ENCODE results near the gene OR5I1.

Gene OR5I1

GRCh38 chr11:55967914-55968313, 31.7 kb upstream of the OR5I1 start:
- H3K9ac ChIP-seq (ENCODE audit: low read length), result no peak overlapping the region
- TF ChIP-seq EZH2 (optimal IDR thresholded peaks at IDR 0.05; ENCODE audit: low read depth, low read length) (no peak), EZH2phosphoT487 (IDR thresholded peaks at IDR 0.05; ENCODE audit: low read length) (no peak)
- no peaks in the 10 kb centered on the region for H3K27me3 ChIP-seq (replicated peaks; ENCODE audit: insufficient read depth, low read length)
- H3K4me2 ChIP-seq (ENCODE audit: low read depth, low read length), result no peak overlapping the region
- no peak overlapping the region for H2AFZ ChIP-seq (ENCODE audit: low read length)
- no peak for DNase-seq
- H3K4me1 ChIP-seq (ENCODE audit: low read length), result no peaks in the 10 kb centered on the region
- H3F3A ChIP-seq (ENCODE audit: insufficient read depth, low read length), result no peaks in the 10 kb centered on the region
- H3K79me2 ChIP-seq (ENCODE audit: low read length), result no peaks in the 10 kb centered on the region
- H3K4me3 ChIP-seq (ENCODE audit: low read length), result no peak overlapping the region
- H3K9me3 ChIP-seq (replicated peaks; ENCODE audit: insufficient read depth, low read length), result no peaks in the 10 kb centered on the region
- no peaks in the 10 kb centered on the region for H3K36me3 ChIP-seq (replicated peaks; ENCODE audit: insufficient read depth, low read length)
- no peak overlapping the region for H3K27ac ChIP-seq (ENCODE audit: low read length)
- H3K9me2 ChIP-seq (replicated peaks; ENCODE audit: insufficient read depth, low read length), result no peaks in the 10 kb centered on the region
- no peaks in the 10 kb centered on the region for H4K20me1 ChIP-seq (ENCODE audit: insufficient read depth, low read length)

- Histone ChIP-seq H3K9me2 (replicated peaks; ENCODE audit: insufficient read depth, low read length) (no peaks in the 10 kb centered on the region), H3K4me1 (ENCODE audit: low read length) (no peaks in the 10 kb centered on the region), H3F3A (ENCODE audit: insufficient read depth, low read length) (no peaks in the 10 kb centered on the region), H3K79me2 (ENCODE audit: low read length) (no peaks in the 10 kb centered on the region), H3K4me3 (ENCODE audit: low read length) (no peak overlapping the region), H3K36me3 (replicated peaks; ENCODE audit: insufficient read depth, low read length) (no peaks in the 10 kb centered on the region), H3K9ac (ENCODE audit: low read length) (no peak overlapping the region), H3K27ac (ENCODE audit: low read length) (no peak overlapping the region), H2AFZ (ENCODE audit: low read length) (no peak overlapping the region), H3K4me2 (ENCODE audit: low read depth, low read length) (no peak overlapping the region), H3K9me3 (replicated peaks; ENCODE audit: insufficient read depth, low read length) (no peaks in the 10 kb centered on the region), H4K20me1 (ENCODE audit: insufficient read depth, low read length) (no peaks in the 10 kb centered on the region), H3K27me3 (replicated peaks; ENCODE audit: insufficient read depth, low read length) (no peaks in the 10 kb centered on the region)
- TF ChIP-seq EZH2phosphoT487 (IDR thresholded peaks at IDR 0.05; ENCODE audit: low read length), result no peak
- no peak for TF ChIP-seq CTCF (IDR thresholded peaks at IDR 0.05; ENCODE audit: low read length)
- TF ChIP-seq EZH2 (optimal IDR thresholded peaks at IDR 0.05; ENCODE audit: low read depth, low read length), result no peak
- no peak for DNase-seq
Observed at GRCh38 chr11:55966391-55966790, 30.2 kb upstream of the OR5I1 start.

- no peak for DNase-seq
- TF ChIP-seq CTCF (IDR thresholded peaks at IDR 0.05; ENCODE audit: low read length) (no peak), EZH2phosphoT487 (IDR thresholded peaks at IDR 0.05; ENCODE audit: low read length) (no peak), EZH2 (optimal IDR thresholded peaks at IDR 0.05; ENCODE audit: low read depth, low read length) (no peak)
- no peak overlapping the region for H2AFZ ChIP-seq (ENCODE audit: low read length)
Observed at GRCh38 chr11:55956521-55956920, 20.3 kb upstream of the OR5I1 start.

GRCh38 chr11:55949330-55949729, 13.1 kb upstream of the OR5I1 start:
- H3K9me2 ChIP-seq (replicated peaks; ENCODE audit: insufficient read depth, low read length), result no peaks in the 10 kb centered on the region
- no peak for DNase-seq
- H3K9ac ChIP-seq (ENCODE audit: low read length), result no peak overlapping the region
- H3K4me3 ChIP-seq (ENCODE audit: low read length), result no peak overlapping the region
- H3F3A ChIP-seq (ENCODE audit: insufficient read depth, low read length), result no peaks in the 10 kb centered on the region
- no peaks in the 10 kb centered on the region for H3K4me1 ChIP-seq (ENCODE audit: low read length)
- H3K27ac ChIP-seq (ENCODE audit: low read length), result no peak overlapping the region
- H3K27me3 ChIP-seq (replicated peaks; ENCODE audit: insufficient read depth, low read length), result no peaks in the 10 kb centered on the region
- H3K79me2 ChIP-seq (ENCODE audit: low read length), result no peaks in the 10 kb centered on the region
- TF ChIP-seq EZH2phosphoT487 (IDR thresholded peaks at IDR 0.05; ENCODE audit: low read length), result no peak
- TF ChIP-seq CTCF (IDR thresholded peaks at IDR 0.05; ENCODE audit: low read length), result no peak
- no peaks in the 10 kb centered on the region for H3K36me3 ChIP-seq (replicated peaks; ENCODE audit: insufficient read depth, low read length)
- H4K20me1 ChIP-seq (ENCODE audit: insufficient read depth, low read length), result no peaks in the 10 kb centered on the region
- no peaks in the 10 kb centered on the region for H3K9me3 ChIP-seq (replicated peaks; ENCODE audit: insufficient read depth, low read length)
- no peak overlapping the region for H2AFZ ChIP-seq (ENCODE audit: low read length)
- H3K4me2 ChIP-seq (ENCODE audit: low read depth, low read length), result no peak overlapping the region

More at GRCh38 chr11:55956521-55956920, 20.3 kb upstream of the OR5I1 start:
- Histone ChIP-seq H3K4me2 (ENCODE audit: low read depth, low read length) (no peak overlapping the region), H3K4me3 (ENCODE audit: low read length) (no peak overlapping the region), H3K36me3 (replicated peaks; ENCODE audit: insufficient read depth, low read length) (no peaks in the 10 kb centered on the region), H3K4me1 (ENCODE audit: low read length) (no peaks in the 10 kb centered on the region), H3K9ac (ENCODE audit: low read length) (no peak overlapping the region), H3F3A (ENCODE audit: insufficient read depth, low read length) (no peaks in the 10 kb centered on the region), H3K27me3 (replicated peaks; ENCODE audit: insufficient read depth, low read length) (no peaks in the 10 kb centered on the region), H3K9me2 (replicated peaks; ENCODE audit: insufficient read depth, low read length) (no peaks in the 10 kb centered on the region), H3K27ac (ENCODE audit: low read length) (no peak overlapping the region), H3K9me3 (replicated peaks; ENCODE audit: insufficient read depth, low read length) (no peaks in the 10 kb centered on the region), H3K79me2 (ENCODE audit: low read length) (no peaks in the 10 kb centered on the region), H4K20me1 (ENCODE audit: insufficient read depth, low read length) (no peaks in the 10 kb centered on the region)

Measured in MM.1S (cell line).